DLD1 (cell line): ENCODE measurements around the gene DDX31.
"Not testable (repeated sequence)": the region's sequence is repeated elsewhere in the genome, so short reads cannot be mapped to it uniquely, and the experiment has no call there.

Source experiments
- in situ Hi-C: cut with HindIII; loops from 2 replicates; pipeline ENCODE4 v1.10.0; 2017; ENCODE audit warnings: low sequenced_read_pairs

Gene DDX31

DNA sequence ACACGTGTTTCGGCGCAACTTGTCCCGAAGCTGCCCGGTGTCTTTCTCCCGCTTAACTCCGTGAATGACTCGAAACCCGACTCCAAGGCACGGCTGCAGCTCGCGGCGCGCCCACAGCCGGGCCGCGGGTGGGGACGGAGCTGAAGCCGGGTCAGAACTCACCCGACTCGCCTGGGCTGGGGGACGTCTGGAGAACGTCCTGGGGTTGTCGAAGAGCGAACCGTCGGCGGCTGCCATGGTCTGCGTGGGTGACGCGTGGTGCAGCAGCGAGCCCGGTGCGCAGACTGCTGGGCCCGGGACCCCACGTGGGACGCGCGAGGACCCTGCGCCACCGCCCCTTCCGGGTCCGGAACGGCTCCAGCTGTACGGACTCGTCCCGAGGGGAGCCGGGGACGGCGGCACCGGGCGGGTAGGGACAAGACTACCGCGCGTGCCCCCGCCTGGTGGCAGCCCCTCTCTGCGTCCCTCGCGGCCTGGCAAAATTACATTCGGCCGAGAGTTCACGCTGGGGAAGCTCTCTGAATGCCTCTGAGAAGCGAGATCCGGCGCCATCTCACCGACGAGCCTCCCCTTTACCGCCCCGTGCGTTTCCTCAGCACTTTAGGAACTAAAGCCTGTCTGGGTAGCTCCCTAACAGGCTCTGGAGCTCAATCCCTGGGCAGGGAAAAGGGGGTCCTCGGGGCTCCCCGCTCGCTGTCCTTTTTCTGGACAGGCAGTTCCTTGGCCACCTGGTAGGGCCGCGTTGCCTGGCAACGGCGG, at the start of gene DDX31:
TSS of gene DDX31 (minus strand) at position 286 of the 759 bp plus-strand sequence. CDS start at position 237, 49 bp downstream.
- in situ Hi-C loops, result no loop called here

DNA sequence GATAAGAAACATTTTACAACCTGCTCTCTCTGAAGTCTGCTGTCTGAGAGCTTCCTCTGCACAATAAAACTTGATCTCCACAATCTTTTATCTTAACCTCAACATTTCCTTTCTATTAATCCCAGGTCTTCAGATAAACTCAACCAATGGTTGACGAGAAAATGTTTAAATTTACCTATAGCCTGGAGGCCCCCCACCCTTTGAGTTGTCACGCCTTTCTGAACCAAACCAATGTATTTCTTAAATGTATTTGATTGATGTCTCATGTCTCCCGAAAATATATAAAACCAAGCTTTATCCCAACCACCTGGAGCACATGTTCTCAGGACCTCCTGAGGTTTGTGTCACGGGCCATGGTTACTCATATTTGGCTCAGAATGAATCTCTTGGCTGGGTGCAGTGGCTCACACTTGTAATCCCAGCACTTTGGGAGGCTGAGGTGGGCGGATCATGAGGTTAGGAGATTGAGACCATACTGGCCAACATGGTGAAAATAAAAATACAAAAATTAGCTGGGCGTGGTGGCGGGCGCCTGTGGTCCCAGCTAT, 48.7 kb upstream of the DDX31 start:
- in situ Hi-C loops, result not testable (repeated sequence)

DNA sequence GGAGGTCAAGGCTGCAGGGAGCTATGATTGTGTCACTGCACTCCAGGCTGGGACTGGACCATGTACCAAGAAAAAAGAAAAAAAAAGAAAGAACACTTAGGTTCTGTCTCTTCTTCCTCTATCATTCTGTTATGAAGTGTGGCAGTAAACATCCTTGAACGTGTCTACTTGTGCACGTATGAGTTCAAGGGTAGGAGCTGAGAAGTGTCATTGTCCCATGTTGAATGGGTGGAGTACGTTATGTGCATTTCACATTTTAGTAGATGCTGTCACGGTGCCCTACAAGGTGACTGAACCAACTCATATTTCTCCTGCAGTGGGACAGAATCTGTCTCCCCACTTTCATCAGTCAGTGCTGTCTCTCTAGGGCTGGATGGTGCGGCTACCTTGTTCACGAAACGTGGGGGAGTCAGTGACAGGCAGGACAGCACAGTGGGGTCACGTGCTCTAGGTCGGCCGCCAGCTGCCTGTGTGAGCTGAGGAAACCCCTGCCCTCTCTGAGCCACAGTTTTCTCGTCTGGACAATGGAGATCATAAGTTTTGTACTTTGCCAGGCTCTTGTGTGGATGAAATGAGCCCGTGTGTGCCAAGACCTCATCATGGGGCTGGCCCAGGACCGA, 47.7 kb upstream of the DDX31 start:
- in situ Hi-C loops, result no loop called here

DNA sequence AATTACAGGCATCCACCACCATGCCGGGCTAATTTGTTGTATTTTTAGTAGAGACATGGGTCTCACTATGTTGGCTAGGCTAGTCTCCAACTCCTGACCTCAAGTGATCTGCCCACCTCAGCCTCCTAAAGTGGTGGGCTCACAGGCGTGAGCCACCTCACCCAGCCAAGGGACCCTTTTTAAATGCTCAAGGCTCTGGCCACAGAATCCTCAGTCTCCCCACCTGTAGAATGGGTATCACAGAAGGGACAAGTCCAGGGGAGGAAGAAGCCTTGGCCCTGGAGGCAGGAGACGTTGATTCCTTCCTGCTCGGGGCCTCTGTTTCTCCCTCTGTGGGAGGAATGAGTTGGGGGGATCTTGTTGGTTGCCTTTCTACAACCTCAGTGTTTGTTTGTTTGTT, 46.2 kb upstream of the DDX31 start:
- in situ Hi-C loops, result no loop called here

DNA sequence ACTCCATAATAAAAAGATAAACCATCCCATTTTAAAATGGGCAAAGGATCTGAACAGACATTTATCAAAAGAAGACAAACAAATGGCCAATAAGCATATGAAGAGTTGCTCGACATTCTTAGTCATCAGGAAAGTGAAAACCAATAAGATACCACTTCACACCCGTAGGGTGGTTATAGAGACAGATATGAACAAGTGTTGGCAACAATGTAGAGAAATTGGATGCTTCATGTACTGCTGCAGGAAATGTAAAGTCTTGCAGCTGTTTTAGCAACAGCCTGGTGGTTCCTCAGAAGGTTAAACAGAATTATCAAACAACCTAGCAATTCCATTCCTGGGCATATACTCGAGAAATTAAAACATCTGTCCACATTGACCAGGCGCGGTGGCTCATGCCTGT, 43.0 kb upstream of the DDX31 start:
- in situ Hi-C loops, result no loop called here

DNA sequence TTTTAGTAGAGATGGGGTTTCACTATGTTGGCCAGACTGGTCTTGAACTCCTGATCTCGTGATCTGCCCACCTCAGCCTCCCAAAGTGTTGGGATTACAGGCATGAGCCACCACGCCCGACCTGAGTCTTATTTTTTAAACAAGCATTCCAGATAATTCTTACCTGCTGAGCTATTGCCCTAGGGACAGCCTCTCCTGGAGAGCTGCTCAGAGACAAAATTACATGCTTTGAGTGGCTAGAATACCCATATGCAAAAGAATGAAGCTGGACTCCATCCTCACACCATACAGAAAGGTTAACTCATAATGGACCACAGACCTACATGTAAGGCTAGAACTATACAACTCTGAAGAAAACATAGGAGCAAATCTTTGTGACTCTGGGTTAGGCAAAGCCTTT, 42.1 kb upstream of the DDX31 start:
- in situ Hi-C loops, result no loop called here

DNA sequence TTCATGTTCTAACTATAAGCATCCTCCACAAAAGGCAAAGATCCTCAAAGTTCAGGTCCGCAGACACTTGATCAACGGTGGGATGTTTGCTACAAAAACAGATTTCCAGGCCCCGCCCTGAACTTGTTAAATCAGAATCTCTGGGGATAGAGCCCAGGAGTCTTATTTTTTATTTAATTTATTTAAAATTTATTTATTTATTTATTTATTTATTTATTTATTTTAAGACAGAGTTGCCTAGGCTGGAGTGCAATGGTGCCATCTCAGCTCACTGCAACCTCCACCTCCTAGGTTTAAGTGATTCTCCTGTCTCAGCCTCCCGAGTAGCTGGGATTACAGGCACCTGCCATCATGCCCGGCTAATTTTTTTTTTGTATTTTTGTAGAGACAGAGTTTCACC, 41.4 kb upstream of the DDX31 start:
- in situ Hi-C loops, result not testable (repeated sequence)

DNA sequence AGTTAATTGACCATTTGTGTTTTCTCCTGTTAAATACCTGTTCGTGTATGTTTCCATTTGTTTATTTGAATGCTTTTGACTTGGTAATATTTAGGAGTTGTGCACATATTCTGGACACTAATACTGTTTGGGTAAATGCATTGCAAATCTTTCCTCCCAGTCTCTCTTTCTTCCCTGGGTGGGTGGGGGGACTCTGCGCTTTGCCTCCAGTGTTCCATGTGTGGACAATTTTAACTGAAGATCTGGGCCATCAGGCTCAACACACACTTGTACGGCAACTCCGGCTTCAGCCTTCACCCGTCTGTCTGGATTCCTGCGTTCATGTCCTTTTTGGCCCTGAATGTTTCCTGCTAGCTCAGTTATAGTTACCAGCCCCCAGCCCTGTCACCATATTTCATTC, 40.5 kb upstream of the DDX31 start:
- in situ Hi-C loops, result no loop called here

DNA sequence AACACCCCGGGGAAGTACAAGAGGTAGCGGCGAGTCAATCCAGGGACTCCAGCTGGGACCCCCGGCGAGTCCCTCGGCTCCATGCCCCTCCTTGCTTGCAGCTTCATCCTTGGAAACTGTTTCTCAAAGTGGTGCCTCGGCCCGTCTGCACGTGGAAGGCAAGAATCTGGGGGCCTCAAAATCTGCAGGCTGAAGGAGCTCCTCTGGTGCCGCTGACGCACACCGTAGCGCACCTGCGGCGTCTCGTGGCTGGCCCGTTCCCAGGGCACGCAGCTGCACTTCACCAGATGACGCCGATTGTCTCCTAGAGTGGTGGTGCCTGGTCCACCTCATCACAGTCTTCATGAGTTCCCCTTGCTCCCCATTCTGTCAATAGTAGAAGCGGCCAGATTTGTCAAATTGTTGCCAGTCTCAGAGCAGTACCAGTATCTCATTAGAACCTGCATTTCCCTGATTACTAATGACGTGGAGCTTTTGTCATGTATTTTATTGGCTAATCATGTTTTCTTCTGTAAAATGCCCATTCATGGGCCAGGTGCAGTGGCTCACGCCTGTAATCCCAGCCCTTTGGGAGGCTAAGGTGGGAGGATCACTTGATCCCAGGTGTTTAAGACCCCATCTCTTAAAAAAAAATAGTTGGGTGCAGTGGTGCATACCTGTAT, 39.1 kb upstream of the DDX31 start:
- in situ Hi-C loops, result no loop called here

DNA sequence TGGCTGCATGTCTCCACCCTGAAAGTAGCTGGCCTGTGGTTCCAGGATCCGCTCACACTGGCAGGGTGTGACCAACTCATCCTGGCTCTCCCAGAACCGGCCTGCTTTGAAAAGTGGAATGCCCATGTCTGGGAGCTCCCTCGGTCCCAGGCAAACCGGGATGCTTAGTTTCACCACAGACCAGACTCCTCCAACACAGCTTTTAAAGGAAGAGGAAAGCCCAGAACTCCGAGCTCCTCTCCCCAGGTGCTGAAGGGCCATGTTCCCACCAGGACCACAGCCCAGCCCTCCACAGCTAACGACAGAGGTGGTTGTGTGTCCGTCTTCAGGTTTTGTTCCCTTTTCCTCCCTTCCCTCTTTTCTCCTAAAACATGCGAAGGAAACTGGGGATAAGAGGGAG, 38.5 kb upstream of the DDX31 start:
- in situ Hi-C loops, result no loop called here

DNA sequence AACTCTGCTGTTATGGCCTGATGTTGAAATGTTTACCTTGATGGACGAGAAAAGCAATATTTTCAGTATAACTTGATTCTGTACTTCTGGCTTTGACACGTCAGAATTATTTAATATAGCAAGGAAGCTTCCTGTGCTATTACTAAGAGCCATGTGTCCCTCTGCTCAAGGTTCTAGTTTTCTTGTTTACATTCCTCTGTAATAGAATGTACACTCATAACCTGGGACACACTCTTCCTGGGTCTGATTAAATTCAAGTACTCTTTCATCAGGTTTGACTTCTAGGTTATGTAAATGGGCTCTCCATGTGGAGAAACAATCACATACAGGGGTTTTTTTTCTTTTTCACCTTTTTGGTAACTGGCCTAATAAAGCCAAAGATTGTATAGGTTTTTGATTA, 33.6 kb upstream of the DDX31 start:
- in situ Hi-C loops, result no loop called here

DNA sequence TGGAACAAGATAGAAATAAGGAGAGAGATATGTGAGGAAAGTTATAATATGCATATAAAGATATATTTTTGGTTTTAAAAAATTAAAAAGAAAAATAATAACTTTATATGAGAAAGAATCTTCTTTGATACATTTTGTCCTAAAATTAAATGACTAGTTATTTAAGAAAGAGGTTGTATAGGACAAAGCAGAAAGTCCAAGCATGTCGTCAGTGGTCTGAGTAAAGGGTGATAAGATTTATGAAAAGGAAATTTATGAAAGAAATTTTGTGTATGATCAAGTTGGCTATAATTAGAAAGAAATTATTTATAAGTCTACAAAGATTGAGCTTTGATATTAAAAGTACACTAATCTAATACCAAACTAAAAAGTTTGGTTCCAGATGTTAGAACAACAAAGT, 32.5 kb upstream of the DDX31 start:
- in situ Hi-C loops, result no loop called here

DNA sequence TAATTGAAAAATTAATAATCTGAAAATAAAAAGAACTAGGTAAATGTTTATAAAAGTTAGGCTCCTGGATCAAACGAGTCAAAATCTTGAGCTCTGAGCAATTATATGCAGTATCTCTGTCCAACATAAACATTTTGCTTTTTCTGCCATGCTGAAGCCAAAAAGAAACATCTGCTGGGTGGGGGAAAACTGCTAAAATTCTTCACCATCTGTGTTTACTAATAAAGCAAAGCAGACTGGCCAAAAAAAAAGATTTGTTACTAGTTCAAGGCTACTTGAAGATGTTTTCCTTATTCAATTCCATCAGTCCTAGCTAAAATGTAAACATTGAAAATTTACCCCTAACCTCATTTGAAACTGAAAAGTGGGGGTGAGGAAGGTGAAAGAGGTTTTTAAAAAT, 30.2 kb upstream of the DDX31 start:
- in situ Hi-C loops, result no loop called here

DNA sequence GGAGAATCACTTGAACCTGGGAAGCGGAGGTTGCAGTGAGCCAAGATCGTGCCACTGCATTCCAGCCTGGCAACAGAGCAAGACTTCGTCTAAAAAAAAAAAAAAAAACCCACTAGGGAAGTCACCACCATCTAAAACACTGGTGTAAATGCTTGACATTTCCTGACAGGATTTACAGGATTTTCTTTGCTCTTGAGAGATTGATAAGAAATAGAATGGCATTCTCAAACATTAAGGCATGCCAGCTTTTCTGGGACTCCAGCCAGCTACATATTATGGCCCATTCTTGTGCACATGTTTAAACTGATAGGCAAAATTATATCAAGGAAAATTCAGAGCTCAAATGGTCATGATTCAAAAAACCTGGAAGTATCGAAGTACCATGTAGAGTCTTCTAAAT, 29.2 kb upstream of the DDX31 start:
- in situ Hi-C loops, result no loop called here

DNA sequence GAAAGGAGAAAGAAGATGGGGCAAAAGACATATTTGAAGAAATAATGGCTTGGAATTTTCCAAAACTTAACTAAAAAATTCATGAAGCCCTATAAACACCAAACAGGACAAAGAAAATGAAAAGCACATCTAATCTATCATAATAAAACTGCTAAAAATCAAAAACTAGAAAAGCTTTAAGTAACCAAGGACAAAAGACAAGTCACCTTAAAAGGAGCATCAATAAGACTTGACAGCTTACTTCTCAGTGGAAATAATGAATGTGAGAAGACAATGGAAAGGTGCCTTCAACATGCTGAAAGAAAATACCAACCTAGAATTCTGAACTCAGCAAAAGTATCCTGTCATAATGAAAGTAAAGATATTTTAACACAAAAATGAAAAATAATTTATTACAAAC, 27.4 kb upstream of the DDX31 start:
- in situ Hi-C loops, result no loop called here

DNA sequence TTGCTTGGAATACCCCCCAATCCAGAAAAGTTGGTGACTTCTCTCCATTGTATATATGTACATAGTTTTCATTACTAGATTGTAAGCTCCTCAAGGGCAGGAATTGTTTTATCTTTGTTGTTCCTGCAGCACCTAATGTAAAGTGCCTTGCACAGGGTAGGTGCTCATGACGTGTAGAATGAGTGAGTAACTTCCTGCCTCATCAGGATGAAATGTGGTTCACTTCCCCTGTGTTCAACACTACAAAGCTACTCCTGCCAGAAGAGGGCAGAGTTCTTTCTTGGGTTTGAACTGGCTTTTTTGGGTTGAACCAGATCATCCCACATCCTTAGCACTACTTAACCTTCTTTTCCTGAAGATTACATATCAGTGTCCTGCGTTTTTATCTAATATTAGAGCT, 24.4 kb upstream of the DDX31 start:
- in situ Hi-C loops, result no loop called here

DNA sequence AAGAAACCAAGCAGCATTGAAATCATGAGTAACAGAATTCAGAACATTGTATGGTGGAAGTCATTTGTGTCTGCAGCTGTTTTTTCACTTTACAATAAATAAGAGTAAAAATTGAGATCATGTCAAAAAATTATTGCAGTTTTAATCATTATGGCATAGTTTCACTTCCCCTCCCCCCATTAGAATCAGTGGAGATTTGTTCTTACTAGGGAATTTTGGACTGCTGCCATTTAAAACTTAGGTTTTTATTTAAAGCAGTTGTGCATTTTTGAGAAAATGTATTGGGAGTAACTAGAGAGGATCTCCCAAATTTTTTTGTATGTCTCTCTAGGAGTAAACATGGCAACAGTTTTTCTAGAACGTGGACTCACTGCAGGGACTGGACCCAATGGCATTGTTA, 20.9 kb upstream of the DDX31 start:
- in situ Hi-C loops, result no loop called here

DNA sequence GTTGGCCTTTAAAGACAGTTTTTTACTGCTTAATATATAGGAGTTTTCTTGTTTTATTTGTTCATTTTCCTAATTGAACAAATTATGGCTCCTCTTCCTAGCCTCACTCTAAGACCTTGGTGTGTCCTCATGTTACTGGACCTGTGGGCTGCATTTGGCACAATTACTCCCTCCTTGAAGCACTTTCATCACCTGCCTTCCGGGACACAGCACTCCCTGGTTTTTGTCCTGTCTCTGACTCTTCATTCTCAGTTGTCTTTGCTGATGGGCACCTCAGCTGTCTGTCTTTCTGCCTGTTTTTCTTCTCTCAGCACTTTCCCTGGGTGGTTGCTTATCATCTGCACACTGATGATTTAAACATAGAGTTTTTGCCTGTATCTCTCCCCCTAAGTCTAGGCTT, 14.1 kb upstream of the DDX31 start:
- in situ Hi-C loops, result no loop called here

DNA sequence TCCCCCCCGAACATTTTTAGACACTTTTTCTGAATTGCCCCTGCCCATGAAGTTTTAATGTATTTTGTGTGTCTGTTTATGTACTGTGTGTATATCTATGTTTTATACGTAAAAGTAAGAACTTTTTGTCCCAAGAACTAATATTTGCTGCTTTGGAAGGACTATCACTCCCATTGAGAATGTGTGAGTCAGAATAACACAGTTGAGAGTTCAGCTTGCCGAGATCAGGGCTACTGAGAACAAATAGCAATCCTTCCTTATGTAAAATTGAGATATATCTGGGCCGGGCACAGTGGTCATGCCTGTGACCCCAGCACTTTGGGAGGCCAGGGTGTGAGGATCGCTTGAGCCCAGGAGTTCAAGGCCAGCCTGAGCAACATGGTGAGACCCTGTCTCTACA, 11.8 kb upstream of the DDX31 start:
- in situ Hi-C loops, result no loop called here

DNA sequence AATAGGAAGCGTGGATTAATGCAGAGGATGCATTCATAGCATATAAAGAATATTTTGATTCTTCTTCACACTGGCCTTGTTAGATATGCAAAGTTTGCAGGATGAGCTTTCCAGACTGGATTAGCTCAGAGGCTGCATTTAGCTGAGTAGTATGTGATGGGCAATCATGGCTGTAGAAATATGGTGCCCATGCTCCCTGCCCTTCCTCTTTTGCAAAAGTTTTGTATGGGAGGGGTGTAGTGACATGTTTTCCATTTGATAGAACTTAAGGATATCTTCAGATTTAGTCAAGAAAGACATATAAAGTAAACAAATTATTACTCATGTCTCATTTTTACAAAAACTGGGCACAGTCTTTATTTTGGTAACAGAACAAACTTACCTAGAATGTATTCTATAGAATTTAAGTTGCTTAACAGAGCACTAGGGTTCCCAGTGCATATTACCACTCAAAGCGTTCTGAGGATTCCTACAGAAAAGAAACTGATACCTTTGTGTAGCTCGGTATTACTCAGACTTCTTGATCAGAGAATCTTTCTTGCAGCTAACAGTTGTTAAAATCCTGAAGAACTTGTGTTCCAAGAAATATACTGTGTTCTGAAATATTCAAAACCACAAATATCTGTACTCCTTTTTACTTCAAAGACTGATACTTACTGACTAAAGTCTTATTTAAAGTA, 10.3 kb upstream of the DDX31 start:
- in situ Hi-C loops, result loop anchor here (5.0 kb wide), 1 partner anchor 42 kb away; no protein-coding TSS in a partner anchor

DNA sequence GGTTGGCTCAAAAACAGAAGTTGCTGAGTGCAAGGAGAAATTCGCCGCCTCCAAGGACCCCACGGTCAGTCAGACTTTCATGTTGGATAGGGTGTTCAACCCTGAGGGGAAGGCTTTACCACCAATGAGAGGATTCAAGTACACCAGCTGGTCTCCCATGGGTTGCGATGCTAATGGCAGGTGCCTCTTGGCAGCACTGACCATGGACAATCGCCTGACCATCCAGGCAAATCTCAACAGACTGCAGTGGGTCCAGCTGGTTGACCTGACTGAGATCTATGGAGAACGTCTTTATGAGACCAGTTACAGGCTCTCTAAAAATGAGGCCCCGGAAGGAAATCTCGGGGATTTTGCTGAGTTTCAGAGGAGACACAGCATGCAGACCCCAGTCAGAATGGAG, 8.2 kb upstream of the DDX31 start:
- in situ Hi-C loops, result loop anchor here (5.0 kb wide), 1 partner anchor 44 kb away; no protein-coding TSS in a partner anchor
